ENCODE results near the gene NEK10.

NEK10 gene

DNA sequence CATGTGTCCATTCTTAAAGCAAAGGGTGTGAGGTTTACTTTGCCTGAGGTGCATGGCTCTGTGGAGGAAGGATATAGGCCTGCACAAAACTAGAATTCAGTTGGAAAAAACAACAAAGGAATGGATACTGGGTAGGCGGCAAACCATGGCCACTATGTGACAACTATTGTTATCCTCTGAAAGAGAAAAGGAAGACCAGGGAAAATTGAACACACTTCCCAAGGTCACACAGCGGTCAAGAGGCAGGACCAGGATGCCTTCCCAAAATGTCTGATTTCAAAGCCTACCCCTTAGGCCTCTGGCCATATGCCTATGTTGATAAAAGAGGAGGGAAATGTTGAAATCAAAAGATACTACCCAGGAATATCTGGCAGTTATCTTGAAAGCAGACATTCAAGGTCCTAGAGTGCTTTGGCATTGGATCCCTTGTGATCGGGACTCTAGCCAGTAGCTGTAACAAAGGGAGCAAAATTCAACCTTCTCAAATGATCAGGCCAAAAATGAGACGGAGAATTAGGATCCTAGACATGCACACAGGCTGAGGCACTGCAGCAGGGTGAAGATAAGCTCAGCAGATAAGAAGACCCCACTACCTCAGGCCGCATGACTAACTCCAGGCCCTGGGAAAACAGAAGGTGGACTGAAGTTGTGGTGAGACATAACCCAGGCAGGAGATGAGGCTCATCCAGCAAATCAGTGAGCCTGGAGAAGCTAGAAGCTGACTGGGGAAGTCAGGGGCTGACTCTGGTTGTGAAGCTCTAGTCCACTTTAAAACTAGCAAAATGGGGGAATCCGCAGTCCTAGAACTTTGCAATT, 292.2 kb downstream of the NEK10 start:
- no peak for DNase-seq (ENCODE audit: low read depth in 1 of 2, low spot score in 1 of 2)

DNA sequence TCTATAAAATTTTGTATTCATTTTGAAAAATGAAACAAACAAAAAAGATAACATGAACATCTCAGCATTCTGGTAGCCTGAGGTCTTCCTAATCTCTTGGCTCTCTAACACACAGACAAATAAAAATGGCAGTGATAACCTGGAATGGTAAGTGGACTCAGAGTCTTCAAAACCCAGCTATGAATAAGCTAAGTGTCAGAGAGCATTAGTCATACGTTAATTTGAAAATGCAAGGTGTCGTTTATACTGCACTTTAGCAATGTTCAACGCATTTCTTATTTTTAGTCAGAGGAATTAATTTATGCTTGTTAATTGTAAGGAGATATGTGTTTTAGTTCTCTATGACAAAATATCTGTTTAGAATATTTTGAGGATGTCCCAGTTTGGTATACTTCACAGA, 294.3 kb downstream of the NEK10 start:
- DNase-seq (ENCODE audit: low read depth in 1 of 2, low spot score in 1 of 2), result no peak

- DNase-seq (ENCODE audit: low read depth in 1 of 2, low spot score in 1 of 2), result no peak
These were observed 295.3 kb downstream of the NEK10 start for GRCh38 chr3:27073912-27074311.

- DNase-seq (ENCODE audit: low read depth in 1 of 2, low spot score in 1 of 2), result no peak
These were observed 296.2 kb downstream of the NEK10 start for GRCh38 chr3:27072810-27073651.

GRCh38 chr3:27060336-27060735, 308.8 kb downstream of the NEK10 start:
- DNase-seq (ENCODE audit: low read depth in 1 of 2, low spot score in 1 of 2), result no peak

All from activated CD4-positive, alpha-beta T cell treated with anti-CD3 and anti-CD28 coated beads, Interleukin-2, amount 50 U/mL, for 24 hours (primary cell).